Heart left ventricle (tissue), 13 donors: ENCODE results near the gene STIM1.

Experiments
- CTCF ChIP-seq, 12 donors: fragments of 200-600 bp; sonication (generic) in 4 of 12; IDR thresholded peaks; one replicate each; pipeline versions ENCODE4 v1.5.0 to v1.8.0; 2018 to 2022; ENCODE audit warnings: antibody characterized with exemption in 12 of 12, mild to moderate bottlenecking in 5 of 12
- POLR2A ChIP-seq, 2 donors: fragments of 450-650 bp; IDR thresholded peaks; one replicate each; pipeline ENCODE4 v1.6.1; 2017; ENCODE audit warnings: antibody characterized with exemption in 2 of 2, mild to moderate bottlenecking in 2 of 2, moderate library complexity in 2 of 2
- donor health status: ischemic (EF 13 %, LVEDD 7.1; RV severe dilation, severe dysfunction).
- donor health status: DM: no; HTN: yes; CAD: no.
- donor health status: DM: no; HTN: no; CAD: no.
- donor health status: ischemic (EF 25% LVEDD 6.9; RV normal size, moderate dysfunction).
- donor health status: ischemic (EF 25% LVEDD 5.7; RV mildly dilated, moderate dysfunction).
- donor health status: ischemic (EF 35%, LVEDD 5.7; RV mildly dilated, moderate dysfunction).
- donor health status: nonischemic (EF 11% LVEDD 7.7; RV severe dilation, severe dysfunction).
- donor health status: DM: yes; HTN: yes; CAD: no.
- donor health status: PGD.
- donor health status: ischemic (EF 29% LVEDD 5.4; RV normal size, mild dysfunction).
- donor health status: nonischemic (EF 23%, LVEDD 6.1; RV moderate dilation, normal function).

- TF ChIP-seq POLR2A (IDR thresholded peaks at IDR 0.05) (no peak), CTCF (IDR thresholded peaks at IDR 0.05) (no peak)
These were observed 11.4 kb downstream of the STIM1 start for GRCh38 chr11:3866836-3867208.
